Subcutaneous adipose tissue (tissue), 4 donors: ENCODE results near the gene NDUFAF3. TPM values are rescaled to one million over a fixed set of nuclear protein-coding genes. Genes with fewer than 3 reads are reported as not detected.

Experiments used
- total RNA-seq, 4 donors: library from RNA; depleted of rRNA; stranded (reverse); fragments of >200 nt; gene quantifications; one replicate each; pipeline ENCODE4 v1.1.0, GENCODE V29; 2016
- TF ChIP-seq, protein P1 (sequence below): fragments of 450-650 bp; IDR thresholded peaks from one replicate; pipeline ENCODE4 v1.5.1; 2016; ENCODE audit warnings: low read depth, mild to moderate bottlenecking, control low read depth, antibody characterized with exemption, moderate library complexity

Gene NDUFAF3
- total RNA-seq, 4 donors from 2014 or later = 95.4 to 179 (median 127) TPM

DNA sequence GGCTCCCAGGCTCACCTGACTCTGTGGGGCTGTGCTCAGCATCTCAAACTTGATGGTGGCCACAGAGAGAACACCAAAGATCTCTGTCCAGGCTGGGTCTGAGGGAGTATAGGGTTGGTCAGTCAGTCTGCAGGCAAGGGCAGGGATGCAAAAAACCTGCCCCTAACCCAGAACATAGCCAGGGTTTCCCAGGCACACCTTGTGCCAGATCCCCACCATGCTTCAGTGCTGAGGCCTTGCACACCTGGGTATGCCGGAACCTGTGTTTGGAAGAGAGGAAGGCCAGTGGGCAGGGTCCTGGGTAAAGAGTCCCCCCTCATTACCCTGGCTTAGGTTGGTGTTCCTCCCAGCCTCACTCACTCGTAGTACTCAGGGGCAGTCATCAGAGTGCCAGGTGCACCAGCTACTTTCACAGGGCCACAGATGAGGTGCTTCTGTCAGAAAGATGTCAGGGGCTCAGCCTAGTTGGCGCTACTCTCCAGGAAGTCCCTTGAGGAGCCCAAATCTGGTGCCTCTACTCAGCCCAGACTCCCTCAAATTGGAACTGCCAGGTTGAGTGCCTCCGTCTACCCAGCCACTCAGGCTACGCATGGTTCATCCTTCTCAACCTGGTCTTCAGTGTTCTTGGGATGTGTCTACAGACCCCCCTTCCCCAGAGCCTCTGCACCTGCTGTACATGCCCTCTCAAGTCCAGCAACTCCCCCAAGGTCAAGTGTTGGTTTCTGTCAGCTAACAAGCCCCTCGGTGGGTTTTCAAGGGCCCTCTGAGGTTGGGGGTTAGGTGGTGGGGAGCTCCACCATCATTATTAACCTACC is 5.3 kb upstream of the NDUFAF3 start:
- TF ChIP-seq, protein P1, sequence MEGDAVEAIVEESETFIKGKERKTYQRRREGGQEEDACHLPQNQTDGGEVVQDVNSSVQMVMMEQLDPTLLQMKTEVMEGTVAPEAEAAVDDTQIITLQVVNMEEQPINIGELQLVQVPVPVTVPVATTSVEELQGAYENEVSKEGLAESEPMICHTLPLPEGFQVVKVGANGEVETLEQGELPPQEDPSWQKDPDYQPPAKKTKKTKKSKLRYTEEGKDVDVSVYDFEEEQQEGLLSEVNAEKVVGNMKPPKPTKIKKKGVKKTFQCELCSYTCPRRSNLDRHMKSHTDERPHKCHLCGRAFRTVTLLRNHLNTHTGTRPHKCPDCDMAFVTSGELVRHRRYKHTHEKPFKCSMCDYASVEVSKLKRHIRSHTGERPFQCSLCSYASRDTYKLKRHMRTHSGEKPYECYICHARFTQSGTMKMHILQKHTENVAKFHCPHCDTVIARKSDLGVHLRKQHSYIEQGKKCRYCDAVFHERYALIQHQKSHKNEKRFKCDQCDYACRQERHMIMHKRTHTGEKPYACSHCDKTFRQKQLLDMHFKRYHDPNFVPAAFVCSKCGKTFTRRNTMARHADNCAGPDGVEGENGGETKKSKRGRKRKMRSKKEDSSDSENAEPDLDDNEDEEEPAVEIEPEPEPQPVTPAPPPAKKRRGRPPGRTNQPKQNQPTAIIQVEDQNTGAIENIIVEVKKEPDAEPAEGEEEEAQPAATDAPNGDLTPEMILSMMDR = no peak

DNA sequence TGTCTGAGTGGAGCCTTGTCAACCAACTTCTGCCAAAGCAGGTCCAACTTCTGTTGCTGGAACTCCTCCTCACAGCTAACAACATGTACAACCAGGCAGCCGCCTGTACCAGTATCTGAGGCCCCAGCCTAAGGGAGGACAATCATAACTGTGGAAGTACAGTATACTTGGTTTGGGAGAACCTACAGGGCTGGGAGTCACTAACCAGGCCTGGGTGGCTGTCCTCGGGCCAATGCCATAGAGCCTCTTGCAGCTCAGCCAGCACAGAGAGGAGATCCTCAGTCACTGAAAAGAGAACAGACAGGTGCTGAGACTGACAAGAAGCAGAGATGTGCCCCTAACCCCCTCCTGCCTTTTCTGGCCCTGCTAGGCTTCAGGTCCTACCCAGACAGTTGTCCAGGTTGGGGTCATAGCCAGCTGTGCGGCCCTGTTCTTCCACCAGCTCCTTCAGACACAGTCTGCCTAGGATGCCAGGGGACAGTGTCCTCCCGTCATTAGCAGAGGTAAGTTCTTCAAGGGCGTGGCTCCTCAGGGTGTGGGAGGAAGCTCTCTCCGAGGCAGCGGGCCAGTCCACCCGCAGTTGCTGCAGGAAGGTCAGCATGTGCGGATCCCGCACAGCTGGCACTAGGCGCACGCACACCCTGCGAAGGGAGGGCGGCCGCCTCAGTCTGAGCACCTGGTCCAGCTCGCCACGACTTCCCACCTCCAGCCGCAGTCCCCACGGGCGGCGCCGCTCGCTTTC is 4.5 kb upstream of the NDUFAF3 start:
- TF ChIP-seq, protein P1 = no peak

DNA sequence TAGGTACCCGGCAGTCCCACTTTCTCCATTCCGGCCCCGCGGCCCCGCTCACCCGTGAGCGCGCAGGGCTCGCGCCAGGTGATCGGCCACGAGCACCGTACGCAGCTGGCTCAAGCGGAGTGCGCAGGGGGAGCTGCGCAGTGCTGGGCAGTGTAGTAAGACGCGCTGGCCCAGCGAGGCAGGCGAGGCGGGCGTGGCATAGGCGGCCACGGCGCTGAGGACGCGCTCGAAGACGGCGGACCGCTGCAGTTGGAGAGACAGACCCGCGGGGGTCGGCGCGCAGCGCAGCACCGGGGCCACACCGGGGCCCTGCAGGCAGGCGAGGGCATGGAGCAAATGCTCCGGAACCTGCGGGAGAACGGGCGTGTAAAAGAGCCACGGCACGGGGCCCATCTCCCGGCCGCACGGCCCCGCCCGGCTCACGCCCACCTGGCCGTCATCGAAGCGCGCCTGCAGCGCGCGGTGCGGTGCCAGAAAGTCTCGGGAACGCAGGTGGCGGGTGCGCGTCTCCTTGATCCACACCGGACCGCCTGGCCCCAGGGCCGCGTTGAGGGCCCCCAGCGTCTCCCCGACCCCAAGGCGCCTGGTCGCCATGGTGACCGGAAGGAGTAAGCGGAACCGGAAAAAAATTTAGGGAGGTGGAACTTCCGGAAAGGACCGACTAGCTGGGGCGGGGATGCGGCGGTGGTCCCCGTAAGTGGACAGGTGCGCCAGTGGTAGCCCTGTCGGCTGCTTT is 3.8 kb upstream of the NDUFAF3 start, which contains the start of gene DALRD3:
Gene DALRD3 (minus strand): TSS at position 610 of the 736 bp plus-strand sequence. CDS start 16 bp downstream, at position 594.
- TF ChIP-seq, protein P1 = no peak

DNA sequence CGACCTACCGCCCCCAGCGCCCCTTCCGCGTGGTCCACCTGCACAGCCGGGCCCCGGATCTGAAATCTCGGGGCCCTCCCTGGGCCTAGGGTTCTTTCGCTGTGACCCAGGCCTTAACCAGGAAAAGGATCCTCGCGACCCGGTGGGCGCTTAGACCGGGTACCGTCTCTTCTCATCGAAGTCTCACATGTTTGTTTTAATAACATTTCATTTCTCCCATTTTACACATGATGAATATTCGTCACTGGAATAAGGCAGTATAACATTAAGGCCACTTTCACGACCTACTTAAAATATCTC is 3.3 kb upstream of the NDUFAF3 start:
- TF ChIP-seq, protein P1 = no peak

DNA sequence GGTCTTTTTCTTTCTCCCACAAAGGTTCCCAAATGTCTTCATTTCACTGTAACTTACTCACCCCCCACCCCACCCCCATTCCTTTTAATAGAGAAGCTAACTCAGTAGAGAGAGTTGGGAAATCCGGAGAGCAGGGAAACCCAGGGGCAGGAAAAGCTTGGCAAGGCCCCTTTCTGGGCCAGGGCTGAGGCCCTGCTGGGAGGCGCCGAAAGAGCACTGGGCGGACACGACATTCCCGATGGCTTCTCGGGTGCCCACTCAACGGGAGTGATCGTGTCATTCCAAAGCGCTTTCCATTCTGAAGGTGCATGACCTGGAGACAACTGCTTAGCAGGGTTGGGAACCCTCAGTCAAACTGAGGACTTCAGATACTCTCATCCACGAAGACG is 2.0 kb upstream of the NDUFAF3 start:
- TF ChIP-seq, protein P1 = no peak

DNA sequence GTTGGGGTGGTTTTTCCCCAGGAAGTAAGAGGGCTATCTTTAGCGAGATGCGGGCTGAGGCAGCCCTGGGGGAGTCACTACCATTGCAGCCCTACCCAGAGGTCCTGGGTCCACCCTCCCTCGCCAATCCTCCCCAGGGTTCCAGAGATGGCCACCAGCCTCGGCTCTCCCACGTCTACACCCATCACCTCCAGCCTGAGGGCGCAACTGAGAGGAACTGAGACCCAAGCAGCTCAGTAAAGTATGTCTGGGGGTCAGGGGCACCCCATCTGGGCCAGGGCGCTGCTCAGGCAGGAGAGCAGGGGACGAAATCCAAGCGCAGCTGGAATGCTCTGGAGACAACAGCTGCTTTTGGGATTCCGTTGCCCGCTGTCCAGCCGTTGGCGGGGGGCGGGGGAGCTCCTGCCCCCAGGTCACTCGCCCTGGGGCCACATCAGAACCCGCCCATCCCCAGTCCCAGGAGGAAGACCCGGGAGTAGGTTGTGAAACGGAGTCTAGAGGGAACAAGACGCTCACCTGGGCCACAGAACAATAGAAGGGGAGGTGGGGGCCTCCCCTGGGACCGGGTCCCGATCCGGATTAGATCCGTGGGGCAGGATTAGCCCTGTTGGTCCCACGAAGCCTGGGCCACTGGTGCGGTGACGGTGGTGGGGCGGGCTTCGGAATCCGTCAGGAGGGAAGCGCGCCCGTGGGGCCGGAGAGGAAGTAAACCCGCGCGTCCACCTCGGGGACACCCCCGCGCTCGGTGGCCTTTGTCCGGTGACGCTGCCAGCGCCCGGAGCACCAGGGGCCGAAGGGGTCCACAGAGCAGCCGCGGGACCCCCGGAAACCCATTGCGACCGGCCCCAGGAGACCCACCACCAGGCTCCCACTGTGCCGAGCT is 1.4 kb upstream of the NDUFAF3 start:
- TF ChIP-seq, protein P1 = no peak
